ENCODE results near the gene RGS11. TPM values are rescaled to one million over a fixed set of nuclear protein-coding genes. Genes with fewer than 3 reads are reported as not detected.

Gene RGS11
- total RNA-seq, 1 experiment from 2014 or later, result 2.9 TPM

GRCh38 chr16:280991-281659, 5.4 kb upstream of the RGS11 start:
- Histone ChIP-seq H3K23ac (ENCODE audit: insufficient read length, low read depth, low read length) (no peak overlapping the region), H3K9ac (ENCODE audit: extremely low read depth, insufficient read length, low read length) (no peak overlapping the region)
- peaks cover 0 to under 1% (median under 1%) of the 10 kb centered on the region in 3 experiments; a peak in 3 of 7 replicates for H3K36me3 Mint-ChIP-seq (ENCODE audit: insufficient read depth in 1 of 3, low read depth in 3 of 3)

More at GRCh38 chr16:280991-281659, 5.4 kb upstream of the RGS11 start:
- H4K20me1 ChIP-seq (ENCODE audit: control insufficient read depth, insufficient read depth, insufficient read length), result no peaks in the 10 kb centered on the region
- Mint-ChIP-seq H3K4me3 (peak overlapping the region; percentile 58 to 78), H3K9me3 (peaks cover 0 to 5% of the 10 kb centered on the region in 2 experiments; a peak in 1 of 5 replicates), H3K27me3 (ENCODE audit: low read depth) (peaks cover 50% of the 10 kb centered on the region), H3K4me1 (no peaks in the 10 kb centered on the region), H3K27ac (no peak overlapping the region)
- no peak overlapping the region for H3K4me2 ChIP-seq (ENCODE audit: insufficient read depth, insufficient read length, low read length)
- no peaks in the 10 kb centered on the region for H3K79me2 ChIP-seq (ENCODE audit: insufficient read depth, low read length)
- no peaks in the 10 kb centered on the region for H3K9me3 ChIP-seq (ENCODE audit: control insufficient read depth, low read depth, low read length)
- no peak overlapping the region for H2AK5ac ChIP-seq (ENCODE audit: insufficient read length, low read length)
- DNase-seq, result no peak
- no peak overlapping the region for H2BK20ac ChIP-seq (ENCODE audit: low read depth, low read length, poor library complexity, severe bottlenecking)
- H2AFZ ChIP-seq (ENCODE audit: low read length), result no peak overlapping the region
- H2BK15ac ChIP-seq (ENCODE audit: low read depth, low read length), result no peak overlapping the region
- no peak overlapping the region; the same call in 1 of the 2 replicates for H3K14ac ChIP-seq (ENCODE audit: insufficient read depth, low read length)
- WGBS (ENCODE audit: extremely low coverage, insufficient read length, low lambda C conversion rate), result no CpG with 5 or more reads among the region's 27 CpGs
- H2BK12ac ChIP-seq (ENCODE audit: insufficient read length, low read depth, low read length), result no peak overlapping the region
- H2BK120ac ChIP-seq (ENCODE audit: low read depth, low read length, poor library complexity, severe bottlenecking), result no peak overlapping the region
- no peak overlapping the region for H4K8ac ChIP-seq (replicated peaks; ENCODE audit: insufficient read length, low read depth, low read length)
- H3K4me1 ChIP-seq (ENCODE audit: insufficient read depth, low read length), result no peaks in the 10 kb centered on the region
- no peak overlapping the region for H4K5ac ChIP-seq (ENCODE audit: insufficient read length, low read depth, low read length)
- no peaks in the 10 kb centered on the region for H3K79me1 ChIP-seq (ENCODE audit: insufficient read depth, low read depth, low read length, poor library complexity, severe bottlenecking)
- H3K23me2 ChIP-seq (ENCODE audit: insufficient read length, low read depth, low read length, poor library complexity, severe bottlenecking), result peaks cover 3% of the 10 kb centered on the region
- TF ChIP-seq CTCF (conservative IDR thresholded peaks at IDR 0.05), result no peak
- no peak overlapping the region for H3K56ac ChIP-seq (ENCODE audit: insufficient read length, low read depth, low read length)
- H3T11ph ChIP-seq (ENCODE audit: low read length), result no peak overlapping the region
- H3K27me3 ChIP-seq (ENCODE audit: insufficient read depth, low read length), result peaks cover 3% of the 10 kb centered on the region; the same call in 1 of the 2 replicates
- H3K18ac ChIP-seq (ENCODE audit: insufficient read length, low read depth, low read length), result no peak overlapping the region
- no peak overlapping the region for H3K4ac ChIP-seq (ENCODE audit: low read depth, low read length)
- H4K91ac ChIP-seq (ENCODE audit: insufficient read length, low read depth, low read length), result no peak overlapping the region
- H2BK5ac ChIP-seq (ENCODE audit: insufficient read length, low read length), result no peak overlapping the region
- no peak overlapping the region for H3K27ac ChIP-seq (ENCODE audit: insufficient read length, low read depth, low read length)
